NK-92 (cell line): ENCODE results near the gene POLH.
"Not testable (repeated sequence)": the region's sequence is repeated elsewhere in the genome, so short reads cannot be mapped to it uniquely, and the experiment has no call there.

ENCODE experiments used
- DNase-seq: peaks from one replicate; lab custom pipeline; 2025; ENCODE audit not compliant: unreplicated experiment; lab: John Stamatoyannopoulos, UW

The POLH gene

DNA sequence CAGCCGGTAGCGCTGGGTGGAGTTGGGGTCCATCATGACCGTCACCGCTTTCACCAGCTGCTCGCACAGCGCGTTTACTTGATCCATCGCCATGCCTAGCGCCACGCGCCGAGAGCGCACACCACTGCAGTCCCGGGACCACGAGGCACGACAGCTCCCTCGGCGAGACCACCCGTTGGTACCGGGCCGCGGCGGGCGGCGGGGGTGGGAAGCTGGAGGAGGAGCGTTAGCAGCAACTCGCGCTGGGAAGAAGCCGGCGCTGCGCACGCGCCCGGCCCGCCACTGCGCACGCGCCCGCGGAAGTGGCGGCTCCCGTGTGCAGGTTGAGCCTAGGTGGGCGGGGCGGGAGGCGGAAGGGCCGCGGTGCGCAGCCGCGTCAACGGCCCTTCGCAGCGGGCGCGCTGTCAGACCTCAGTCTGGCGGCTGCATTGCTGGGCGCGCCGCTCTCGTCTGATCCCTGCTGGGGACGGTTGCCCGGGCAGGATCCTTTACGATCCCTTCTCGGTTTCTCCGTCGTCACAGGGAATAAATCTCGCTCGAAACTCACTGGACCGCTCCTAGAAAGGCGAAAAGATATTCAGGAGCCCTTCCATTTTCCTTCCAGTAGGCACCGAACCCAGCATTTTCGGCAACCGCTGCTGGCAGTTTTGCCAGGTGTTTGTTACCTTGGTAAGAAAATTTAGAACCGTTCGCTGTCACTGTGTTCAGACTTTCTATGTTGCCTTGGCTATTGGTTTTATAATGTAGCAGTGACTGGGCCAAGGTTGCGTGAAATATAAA is at the start of gene POLH, which contains the start of gene XPO5:
POLH (plus strand) TSS at position 414 of the 780 bp plus-strand sequence. CDS start 6,135 bp downstream, outside the sequence.
XPO5 (minus strand) TSS at position 267 of the 780 bp plus-strand sequence; CDS start at position 93, 174 bp downstream.
- DNase-seq, result peak; percentile 19

DNA sequence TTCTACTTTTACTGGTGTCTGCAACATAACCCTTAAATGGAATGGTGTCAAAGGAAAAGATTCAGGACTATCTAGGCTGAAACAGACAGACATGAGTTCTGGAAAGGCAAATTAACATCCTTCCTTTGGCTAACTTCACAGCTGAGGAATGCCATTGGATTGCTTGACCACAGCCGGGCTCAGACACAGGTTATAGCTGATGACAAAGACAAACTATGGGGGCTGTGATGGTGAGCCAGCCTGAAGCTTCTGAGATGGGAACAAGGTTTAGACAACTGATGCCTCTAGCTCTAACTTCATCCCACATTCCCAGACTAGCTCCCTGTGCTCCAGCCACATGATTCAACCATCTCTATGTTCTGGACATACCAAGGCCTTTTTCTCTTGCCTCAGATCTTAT is 43.8 kb upstream of the POLH start:
- no peak for DNase-seq

DNA sequence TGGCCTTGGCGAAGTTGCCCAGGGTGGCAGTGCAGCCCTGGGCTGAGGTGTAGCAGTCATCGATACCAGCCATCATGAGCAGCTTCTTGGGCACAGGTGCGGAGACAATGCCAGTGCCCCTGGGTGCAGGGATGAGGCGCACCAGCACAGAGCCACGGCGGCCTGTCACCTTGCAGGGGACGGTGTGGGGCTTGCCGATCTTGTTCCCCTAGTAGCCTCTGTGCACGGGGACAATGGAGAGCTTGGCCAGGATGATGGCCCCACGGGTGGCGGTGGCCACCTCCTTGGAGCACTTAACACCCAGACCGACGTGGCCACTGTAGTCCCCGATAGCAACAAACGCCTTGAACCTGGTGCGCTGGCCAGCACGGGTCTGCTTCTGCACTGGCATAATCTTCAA is 37.0 kb upstream of the POLH start:
- not testable (repeated sequence) for DNase-seq

DNA sequence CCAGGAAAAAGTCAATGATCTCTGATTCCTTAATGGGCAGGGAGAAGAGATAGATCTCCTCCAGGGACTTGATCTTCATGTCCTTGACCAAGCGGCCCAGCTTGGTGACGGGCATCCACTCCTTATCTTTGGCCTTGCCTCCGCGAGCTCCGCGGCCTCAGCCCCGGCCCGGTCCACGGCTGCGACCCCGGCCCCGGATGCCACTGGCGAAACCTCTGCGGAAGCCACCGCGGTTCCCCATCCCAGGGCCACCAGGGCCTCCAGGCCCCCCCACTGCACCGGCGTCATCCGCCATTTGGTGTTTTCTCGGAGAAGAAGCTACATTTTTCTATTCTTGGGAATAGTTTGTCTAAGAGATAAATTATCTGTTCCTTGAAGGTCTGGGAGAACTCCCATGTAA is 36.6 kb upstream of the POLH start:
- DNase-seq, result not testable (repeated sequence)

DNA sequence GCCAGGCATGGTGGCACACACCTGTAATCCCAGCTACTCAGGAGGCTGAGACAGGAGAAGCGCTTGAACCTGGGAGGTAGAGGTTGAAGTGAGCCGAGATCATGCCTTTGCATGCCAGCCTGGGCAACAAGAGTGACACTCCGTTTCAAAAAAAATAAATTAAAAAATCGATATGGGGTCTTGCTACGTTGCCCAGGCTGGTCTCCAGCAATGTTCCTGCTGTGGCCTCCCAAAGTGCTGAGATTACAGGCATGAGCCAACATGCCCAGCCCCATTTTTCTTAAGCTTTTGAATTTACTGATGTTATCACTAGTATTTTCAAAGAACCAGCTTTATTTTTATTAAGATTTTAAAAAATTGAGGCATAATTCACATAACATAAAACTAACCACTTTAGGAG is 35.5 kb upstream of the POLH start:
- DNase-seq, result no peak

DNA sequence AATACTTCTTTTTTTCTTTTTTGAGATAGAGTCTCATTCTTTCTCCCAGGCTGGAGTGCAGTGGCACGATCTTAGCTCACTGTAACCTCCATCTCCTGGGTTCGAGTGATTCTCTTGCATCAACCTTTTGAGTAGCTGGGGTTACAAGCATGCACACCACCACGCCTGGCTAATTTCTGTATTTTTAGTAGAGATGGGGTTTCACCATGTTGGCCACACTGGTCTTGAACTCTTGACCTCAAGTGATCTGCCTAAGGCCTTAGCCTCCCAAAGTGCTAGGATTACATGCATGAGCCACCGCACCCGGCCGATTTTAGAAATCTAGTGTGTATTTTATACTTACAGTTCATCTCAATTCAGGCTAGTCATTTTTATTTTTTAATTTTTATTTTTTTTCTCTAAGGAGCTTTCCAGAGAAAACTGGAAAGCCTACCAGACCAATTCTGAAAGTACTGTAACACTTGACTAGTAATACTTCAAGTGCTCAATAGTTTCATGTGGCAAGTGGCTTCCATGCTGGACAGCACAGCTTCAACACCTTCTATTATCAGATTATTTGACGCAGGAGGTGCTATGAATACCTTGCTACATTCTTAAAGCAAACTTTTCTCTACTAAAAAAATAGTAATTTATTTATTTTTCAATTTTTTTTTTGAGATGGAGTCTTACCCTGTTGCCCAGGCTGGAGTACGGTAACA is 34.1 kb upstream of the POLH start:
- no peak for DNase-seq

DNA sequence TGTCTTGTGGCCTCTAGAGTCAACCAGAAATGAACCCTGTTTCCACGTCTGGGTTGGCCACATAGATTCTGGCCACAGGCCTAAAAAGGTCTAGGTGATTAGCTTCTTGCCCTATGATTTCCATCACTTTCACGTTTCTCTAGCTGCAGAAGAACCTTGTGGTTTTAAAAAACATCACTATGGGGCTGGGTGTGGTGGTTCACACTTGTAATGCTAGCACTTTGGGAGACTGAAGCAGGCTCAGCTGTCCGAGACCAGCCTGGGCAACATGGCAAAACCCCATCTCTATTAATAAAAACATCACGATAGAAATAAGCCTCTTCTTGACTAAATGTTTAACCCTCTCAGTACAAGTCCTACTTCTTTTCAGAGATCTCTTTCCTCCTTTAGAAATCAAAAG is 31.5 kb upstream of the POLH start:
- DNase-seq, result no peak

DNA sequence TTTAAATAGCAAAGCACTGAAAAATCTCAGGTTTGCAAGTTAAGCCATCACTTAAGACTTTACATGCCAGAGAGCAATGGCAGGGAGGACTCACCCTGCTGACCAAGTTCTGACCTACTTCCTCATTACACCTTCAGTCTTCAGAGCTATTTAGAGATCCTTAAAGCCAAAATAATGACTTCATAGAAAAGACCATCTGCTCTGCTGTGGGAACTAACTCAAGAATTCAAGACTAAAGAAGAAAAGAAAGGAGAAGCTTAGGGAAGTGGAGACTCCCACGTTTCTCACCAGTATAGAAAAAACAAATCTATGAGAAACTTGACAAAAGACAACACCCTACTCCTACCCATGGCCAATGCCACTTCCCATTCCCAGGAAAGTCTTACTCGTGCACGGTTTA is 28.8 kb upstream of the POLH start:
- DNase-seq, result no peak

DNA sequence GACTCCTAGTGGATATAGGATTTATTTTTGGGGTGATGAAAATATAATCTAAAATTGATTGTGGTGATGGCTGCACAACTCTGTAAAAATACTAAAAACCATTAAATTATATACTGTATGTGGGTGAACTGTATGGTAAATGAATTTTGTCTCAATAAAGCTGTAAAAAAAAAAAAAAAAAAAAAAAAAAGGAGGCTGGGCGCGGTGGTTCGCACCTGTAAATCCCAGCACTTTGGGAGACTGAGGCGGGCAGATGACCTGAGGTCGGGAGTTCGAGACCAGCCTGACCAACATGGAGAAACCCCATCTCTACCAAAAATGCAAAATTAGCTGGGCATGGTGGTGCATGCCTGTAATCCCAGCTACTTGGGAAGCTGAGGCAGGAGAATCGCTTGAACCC is 18.4 kb upstream of the POLH start:
- not testable (repeated sequence) for DNase-seq

DNA sequence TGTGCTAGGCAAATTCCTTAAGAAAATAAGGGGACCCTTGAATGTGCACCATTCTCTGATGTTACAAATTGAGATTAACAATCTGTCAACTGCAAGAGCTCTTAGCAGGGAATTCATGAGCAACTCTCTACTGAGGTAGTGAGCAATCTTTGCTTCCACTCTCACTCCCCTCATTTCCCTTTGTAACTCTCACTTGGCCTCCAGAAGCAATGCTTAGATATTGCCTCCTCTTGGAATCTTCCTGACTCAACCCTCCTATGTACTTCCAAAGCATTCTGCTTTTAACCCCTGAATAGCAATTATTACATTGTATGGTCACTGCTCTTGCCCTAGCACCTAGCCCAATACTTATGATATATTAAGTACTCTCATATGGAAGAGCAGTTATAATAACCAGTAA is 16.7 kb upstream of the POLH start:
- no peak for DNase-seq

DNA sequence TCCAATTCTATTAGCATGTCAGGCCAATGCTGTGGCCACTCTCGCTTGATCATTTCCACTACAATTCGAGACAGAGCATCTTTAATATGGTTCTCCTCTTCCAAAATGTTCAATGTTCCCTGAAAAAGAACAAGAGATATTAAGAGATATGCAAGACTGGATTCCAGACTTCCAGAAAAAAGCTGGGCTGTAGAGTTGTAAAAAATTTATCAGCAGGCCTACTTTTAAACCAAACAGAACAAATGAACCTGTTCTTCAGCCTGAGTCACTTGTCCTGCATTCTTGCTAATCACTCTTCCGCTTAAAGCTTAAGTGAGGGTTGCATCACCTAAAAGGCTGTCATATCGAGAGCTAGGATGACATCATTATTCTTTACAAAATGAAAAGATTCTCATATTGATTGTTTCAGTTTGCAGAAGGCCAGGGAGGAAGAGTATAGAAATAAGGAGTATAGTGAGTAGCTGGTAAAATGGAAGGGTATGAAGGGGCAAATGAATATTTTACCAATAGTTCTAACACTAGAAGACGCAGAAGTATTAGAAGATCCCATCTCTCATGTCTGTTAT is 5.0 kb upstream of the POLH start:
- no peak for DNase-seq

DNA sequence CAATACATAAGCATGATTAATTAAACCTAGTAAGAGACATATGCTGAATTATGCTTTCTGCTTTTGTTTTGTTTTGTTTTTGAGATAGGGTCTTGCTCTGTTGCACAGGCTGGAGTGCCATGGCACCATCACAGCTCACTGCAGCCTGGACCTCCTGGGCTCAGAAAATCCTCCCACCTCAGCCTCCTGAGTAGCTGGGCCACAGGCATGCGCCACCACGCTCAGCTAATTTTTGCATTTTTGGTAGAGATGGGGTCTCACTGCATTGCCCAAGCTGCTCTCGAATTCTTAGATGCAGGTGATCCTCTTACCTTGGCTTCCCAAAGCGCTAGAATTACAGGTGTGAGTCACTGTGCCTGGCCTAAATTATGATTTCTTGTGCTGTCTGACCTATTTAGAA is 4.0 kb upstream of the POLH start:
- no peak for DNase-seq

DNA sequence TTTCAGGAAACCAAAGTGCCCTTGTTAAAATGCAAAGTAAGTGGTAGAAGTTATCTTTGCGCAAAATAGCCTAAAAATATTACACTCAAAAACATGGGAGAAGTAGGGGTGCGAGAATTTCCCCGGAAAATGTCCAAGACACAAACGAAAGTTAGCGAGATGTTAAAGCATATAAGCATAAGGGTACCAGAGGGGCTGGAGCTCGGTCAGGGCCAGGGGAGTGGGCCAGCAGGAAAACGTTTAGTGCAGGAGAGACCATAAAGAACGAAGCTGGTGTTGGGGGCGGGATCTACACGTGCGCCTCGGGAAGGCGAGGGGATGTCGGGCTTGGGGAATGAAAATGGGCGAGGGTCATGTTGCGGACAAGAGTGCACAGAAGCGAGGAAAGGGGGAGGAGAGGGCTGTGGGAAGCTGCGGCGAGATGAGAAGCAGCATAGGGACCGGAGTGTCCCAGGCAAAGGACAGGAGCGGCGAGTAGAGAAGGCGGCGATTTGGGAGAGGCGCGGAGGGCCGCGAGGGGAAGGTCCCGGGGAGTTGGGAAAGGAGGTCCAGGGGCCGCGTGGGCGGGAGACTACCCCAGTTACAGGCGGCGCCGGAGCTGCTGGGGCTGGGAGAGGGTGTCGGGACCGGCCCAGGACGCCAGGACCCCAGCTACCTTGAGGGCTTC is 747 bp upstream of the POLH start:
- DNase-seq, result no peak

DNA sequence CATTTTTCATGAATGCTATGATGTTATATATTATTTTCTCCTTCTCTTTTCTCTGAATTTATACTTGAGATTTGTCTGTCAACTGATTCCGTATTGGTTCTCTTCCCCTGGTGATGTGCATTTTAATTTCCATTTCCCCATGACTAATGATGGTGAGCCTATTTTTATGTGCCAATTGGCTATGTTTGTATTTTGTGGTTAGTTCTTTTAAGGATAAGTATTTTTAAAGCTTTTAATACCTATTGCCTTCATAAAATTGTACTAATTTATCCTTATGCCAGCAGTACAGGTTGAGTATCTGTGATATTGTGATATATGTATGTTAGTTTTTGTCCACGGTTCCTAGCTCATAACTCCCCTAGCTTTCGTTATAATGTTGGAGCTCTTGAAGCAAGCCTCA is 2.8 kb downstream of the POLH start:
- DNase-seq, result no peak

DNA sequence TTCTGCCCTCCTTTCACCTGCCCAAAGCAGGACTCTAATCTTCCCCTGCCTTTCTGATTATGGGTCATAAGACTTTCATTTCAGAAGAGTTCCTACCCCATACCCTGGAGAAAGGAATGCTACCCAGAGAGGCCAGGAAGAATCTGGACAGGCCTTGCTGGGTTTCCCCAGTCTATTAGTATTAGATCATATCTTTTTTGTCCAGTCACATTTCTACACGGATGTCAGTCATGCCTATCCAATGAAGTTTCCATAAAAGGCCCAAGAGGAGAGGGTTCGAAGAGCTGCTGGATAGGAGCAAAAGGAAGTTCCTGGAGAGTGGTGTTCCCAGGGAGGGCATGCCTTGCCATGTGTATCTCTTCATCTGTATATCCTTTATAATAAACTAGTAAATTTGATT is 3.2 kb downstream of the POLH start:
- DNase-seq, result no peak

DNA sequence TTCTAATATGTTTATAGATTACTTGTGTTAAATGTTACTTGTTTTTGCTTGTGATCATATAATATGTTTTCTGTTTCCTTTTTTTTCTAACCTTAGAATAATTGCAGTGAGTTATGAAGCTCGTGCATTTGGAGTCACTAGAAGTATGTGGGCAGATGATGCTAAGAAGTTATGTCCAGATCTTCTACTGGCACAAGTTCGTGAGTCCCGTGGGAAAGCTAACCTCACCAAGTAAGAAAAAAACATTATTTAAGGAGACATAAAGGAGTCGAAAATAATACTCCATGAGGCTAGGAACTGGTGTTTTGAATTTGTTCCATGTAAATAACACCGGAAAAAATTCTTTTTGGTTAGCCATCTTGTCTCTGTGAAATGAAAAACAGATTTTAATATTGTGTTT is 6.9 kb downstream of the POLH start:
- DNase-seq, result no peak

DNA sequence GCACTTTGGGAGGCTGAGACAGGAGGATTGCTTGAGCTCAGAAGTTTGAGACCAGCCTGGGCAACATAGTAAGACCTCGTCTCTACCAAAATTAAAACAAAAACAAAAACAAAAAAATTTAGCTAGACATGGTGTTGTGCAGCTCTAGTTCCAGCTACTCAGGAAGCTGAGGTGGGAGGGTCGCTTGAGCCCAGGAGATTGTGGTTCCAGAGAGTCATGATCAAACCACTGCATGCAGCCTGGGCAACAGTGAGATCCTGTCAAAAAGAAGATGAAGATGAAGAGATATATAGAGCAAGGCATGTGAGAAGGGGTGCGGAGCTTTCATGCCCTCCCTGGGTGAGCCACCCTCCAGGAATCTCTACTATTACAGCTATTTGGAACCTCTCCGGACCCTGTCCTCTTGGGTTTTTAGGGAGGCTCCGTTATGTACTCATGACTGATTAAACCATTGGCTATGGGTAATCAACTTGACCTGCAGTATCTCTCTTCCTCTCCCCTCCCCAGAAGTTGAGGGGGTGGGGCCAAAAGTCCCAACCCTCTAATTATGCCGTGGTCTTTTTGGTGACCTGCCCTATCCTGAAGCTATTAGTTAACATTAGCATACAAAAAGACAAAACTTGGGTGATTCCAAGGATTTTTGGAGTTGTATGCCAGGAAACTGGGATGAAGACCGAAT is 9.0 kb downstream of the POLH start:
- no peak for DNase-seq

DNA sequence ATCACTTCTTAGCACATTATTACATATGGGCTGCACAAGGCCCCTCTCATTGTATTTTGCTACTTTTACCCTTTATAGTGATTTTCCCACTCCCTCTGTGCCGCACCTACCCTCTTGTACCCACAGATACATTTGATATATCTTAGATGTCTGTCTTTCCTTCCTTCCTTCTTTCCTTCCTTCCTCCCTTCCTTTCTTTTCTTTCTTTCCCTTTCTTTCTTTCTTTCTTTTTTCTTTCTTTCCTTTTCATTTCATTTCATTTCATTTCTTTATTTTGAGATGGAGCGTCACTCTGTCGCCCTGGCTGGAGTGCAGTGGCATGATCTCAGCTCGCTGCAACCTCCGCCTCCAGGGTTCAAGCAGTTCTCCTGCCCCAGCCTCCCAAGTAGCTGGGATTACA is 12.2 kb downstream of the POLH start:
- no peak for DNase-seq

DNA sequence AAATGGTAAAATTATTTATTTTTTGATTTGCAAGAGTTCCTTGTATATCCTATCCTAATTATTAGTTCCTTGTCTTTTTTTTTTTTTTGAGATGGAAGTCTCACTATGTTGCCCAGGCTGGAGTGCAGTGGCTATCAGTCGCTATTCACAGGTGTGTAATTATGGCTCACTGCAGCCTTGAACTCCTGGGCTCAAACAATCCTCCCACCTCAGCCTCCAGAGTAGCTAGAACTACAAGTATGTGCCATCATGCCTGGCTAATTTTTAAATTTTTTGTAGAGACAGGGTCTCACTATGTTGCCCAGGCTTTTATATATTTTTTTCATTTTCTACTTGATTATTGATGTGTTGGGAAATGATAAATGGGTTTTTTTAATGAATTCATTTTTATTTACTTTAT is 13.6 kb downstream of the POLH start:
- not testable (repeated sequence) for DNase-seq

DNA sequence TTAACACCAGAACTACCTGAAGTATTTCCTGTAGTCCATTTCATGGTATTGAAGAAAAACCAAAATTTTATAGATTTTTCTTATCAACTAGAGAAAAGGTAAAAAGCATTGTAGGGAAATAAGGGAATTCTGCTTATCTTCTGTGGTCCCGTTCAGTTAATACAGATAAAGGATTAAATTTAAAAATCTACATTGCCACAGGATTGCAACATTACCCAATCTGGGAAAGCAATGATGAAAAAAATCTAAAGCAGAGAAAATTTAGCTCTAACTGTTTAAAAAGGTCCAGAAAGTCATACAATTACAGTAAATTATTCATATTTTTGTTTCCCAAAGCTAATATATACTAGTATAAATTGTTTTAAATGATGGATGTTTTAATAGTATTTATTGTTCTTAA is 18.0 kb downstream of the POLH start:
- no peak for DNase-seq

DNA sequence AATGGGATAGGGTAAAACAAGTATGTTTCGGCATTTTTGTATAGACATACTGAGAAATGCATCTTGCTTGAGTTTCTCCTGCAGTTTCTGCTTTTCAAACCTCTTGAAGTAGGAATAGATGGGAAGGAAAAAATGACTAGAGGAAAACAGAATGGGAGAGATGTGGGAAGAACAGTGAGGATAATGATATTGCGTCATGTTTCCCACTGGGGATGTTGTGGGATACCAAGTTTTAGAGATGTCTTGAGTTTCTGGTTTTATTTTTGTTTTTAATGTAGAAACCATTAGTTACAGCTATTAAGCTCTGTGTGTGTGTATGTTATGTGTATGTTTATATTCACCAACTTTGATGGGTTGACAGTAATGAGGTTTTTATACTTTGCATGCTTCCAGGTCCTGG is 24.6 kb downstream of the POLH start:
- DNase-seq, result no peak
